ENCODE data around the gene PRSS57.

Gene PRSS57

DNA sequence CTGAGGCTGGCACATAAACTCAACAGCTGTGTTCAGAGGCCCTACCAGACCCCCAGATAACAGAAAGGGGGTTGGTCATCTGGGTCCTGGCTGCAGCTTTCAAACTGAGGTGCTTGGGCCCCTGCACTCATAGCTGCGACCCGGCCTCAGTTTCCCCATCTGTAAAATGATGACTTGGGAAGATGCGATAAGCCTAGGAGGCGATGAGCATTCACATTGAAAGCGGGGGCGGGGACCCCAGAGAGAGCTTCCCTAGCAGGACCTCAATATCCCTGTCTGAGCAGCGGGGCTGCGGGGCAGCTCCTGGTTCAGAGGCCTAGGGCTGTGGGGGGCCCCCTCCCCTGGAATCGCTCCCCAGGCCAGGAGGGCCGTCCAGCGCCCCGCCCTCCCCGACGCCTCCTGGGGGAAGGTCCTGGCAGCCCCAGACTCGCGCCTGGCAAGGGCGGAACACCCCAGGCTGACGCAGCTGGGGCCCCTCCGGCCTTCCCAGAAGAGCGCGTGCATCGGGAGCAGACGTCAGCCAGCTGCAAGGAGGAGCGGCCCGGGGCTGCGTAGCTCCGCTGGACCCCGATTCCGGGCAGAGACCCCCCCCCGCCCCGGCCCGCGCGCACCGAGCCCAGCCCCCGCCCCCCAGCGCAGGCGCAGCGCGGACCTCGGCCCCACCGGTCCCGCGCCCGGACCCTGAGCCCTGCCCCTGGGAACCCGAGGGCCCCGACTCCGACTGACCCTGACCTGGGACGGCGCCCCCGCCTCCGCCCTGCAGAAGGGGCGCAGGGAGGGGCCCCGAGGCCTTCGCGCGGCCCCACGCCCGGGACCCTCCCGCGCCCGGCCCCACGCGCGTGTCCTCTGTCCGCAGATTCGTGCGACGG is 15.6 kb downstream of the PRSS57 start:
- peak overlapping the region; percentile 92 for H3K4me2 ChIP-seq (ENCODE audit: low read length)
- no peaks in the 10 kb centered on the region for H3K79me2 ChIP-seq
- no peaks in the 10 kb centered on the region for H3K9me3 ChIP-seq (ENCODE audit: control insufficient read depth, low read length)
- peak overlapping the region; percentile 71 for H3K4me3 ChIP-seq (ENCODE audit: low read depth, low read length)
- peak overlapping the region; percentile 82 for H2AFZ ChIP-seq
- TF ChIP-seq, protein P1, sequence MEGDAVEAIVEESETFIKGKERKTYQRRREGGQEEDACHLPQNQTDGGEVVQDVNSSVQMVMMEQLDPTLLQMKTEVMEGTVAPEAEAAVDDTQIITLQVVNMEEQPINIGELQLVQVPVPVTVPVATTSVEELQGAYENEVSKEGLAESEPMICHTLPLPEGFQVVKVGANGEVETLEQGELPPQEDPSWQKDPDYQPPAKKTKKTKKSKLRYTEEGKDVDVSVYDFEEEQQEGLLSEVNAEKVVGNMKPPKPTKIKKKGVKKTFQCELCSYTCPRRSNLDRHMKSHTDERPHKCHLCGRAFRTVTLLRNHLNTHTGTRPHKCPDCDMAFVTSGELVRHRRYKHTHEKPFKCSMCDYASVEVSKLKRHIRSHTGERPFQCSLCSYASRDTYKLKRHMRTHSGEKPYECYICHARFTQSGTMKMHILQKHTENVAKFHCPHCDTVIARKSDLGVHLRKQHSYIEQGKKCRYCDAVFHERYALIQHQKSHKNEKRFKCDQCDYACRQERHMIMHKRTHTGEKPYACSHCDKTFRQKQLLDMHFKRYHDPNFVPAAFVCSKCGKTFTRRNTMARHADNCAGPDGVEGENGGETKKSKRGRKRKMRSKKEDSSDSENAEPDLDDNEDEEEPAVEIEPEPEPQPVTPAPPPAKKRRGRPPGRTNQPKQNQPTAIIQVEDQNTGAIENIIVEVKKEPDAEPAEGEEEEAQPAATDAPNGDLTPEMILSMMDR (IDR thresholded peaks at IDR 0.05) = no peak
- no peak overlapping the region for H3K9ac ChIP-seq
- H3K27me3 ChIP-seq (ENCODE audit: control insufficient read depth, insufficient read depth, low read length) = no peaks in the 10 kb centered on the region
- H3K36me3 ChIP-seq (ENCODE audit: control insufficient read depth, insufficient read depth, low read length) = no peaks in the 10 kb centered on the region
- no peak overlapping the region for H3K27ac ChIP-seq
- peaks cover 4% of the 10 kb centered on the region for H3K4me1 ChIP-seq

DNA sequence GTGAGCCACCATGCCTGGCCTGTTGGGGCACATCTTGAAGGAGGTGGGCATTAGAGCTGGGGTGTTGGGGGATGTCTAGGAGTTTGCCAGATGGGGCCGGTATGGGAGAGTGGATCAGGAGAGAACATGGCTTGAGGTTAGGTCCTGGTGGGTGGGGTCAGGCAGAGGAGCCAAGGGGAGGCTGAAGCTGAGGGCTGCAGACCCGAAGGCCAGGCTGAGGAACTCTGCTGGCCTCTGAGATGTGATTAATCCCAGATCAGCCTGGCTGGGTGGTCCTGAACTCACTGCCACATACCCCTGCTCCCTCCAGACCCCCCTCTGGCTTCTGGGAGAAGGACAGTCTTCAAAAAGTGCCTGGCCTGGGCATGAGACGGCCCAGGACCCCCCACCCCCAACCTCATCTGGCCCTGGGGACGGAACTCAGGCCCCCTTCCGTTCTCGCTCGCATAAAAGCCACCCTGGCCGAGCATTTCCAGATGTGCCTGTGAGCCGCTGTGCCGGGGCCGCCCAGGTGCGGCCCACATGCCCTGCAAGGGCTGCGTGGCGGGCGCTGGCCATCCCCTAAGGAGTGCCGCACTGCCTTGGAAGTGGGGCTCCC is 16.4 kb downstream of the PRSS57 start:
- H3K27me3 ChIP-seq (ENCODE audit: control insufficient read depth, insufficient read depth, low read length) = no peaks in the 10 kb centered on the region
- no peaks in the 10 kb centered on the region for H3K79me2 ChIP-seq
- H2AFZ ChIP-seq = no peak overlapping the region
- TF ChIP-seq, protein P1 (IDR thresholded peaks at IDR 0.05) = no peak
- no peak overlapping the region for H3K9ac ChIP-seq
- H3K4me3 ChIP-seq (ENCODE audit: low read depth, low read length) = no peak overlapping the region
- no peaks in the 10 kb centered on the region for H3K36me3 ChIP-seq (ENCODE audit: control insufficient read depth, insufficient read depth, low read length)
- H3K27ac ChIP-seq = no peak overlapping the region
- no peak overlapping the region for H3K4me2 ChIP-seq (ENCODE audit: low read length)
- no peaks in the 10 kb centered on the region for H3K9me3 ChIP-seq (ENCODE audit: control insufficient read depth, low read length)
- H3K4me1 ChIP-seq = peaks cover 4% of the 10 kb centered on the region

GRCh38 chr19:677601-678436 is 17.4 kb downstream of the PRSS57 start:
- TF ChIP-seq, protein P1 (IDR thresholded peaks at IDR 0.05) = no peak
- H3K27me3 ChIP-seq (ENCODE audit: control insufficient read depth, insufficient read depth, low read length) = no peaks in the 10 kb centered on the region
- H3K36me3 ChIP-seq (ENCODE audit: control insufficient read depth, insufficient read depth, low read length) = no peaks in the 10 kb centered on the region
- H3K27ac ChIP-seq = no peak overlapping the region
- H3K9me3 ChIP-seq (ENCODE audit: control insufficient read depth, low read length) = no peaks in the 10 kb centered on the region
- no peak overlapping the region for H3K9ac ChIP-seq
- no peak overlapping the region for H2AFZ ChIP-seq
- peaks cover 4% of the 10 kb centered on the region for H3K4me1 ChIP-seq
- H3K4me3 ChIP-seq (ENCODE audit: low read depth, low read length) = no peak overlapping the region
- H3K4me2 ChIP-seq (ENCODE audit: low read length) = no peak overlapping the region
- H3K79me2 ChIP-seq = no peaks in the 10 kb centered on the region

DNA sequence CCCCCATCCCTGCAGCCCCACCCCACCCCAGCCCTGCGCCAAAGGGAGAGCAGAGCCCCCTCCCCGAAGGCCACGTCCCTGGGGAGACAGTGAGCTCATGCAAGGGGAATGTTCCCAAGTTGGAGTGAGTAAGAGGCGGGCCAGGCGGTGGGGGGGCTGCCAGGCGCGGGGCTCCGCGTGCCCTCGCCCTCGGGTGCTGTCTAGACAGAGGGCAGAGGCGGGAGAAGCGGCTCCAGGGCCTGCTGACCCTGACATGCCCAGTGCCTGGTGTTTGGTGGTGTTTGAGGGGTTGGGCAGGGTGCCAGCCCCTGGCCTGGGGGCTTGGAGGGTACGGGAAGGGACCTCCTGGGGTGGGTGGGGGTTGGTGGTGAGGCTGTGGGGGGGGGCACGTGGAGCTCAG is 18.1 kb downstream of the PRSS57 start:
- H2AFZ ChIP-seq = no peak overlapping the region
- H3K27ac ChIP-seq = no peak overlapping the region
- H3K4me3 ChIP-seq (ENCODE audit: low read depth, low read length) = no peak overlapping the region
- no peaks in the 10 kb centered on the region for H3K27me3 ChIP-seq (ENCODE audit: control insufficient read depth, insufficient read depth, low read length)
- no peaks in the 10 kb centered on the region for H3K36me3 ChIP-seq (ENCODE audit: control insufficient read depth, insufficient read depth, low read length)
- H3K4me2 ChIP-seq (ENCODE audit: low read length) = no peak overlapping the region
- H3K4me1 ChIP-seq = peaks cover 4% of the 10 kb centered on the region
- TF ChIP-seq, protein P1 (IDR thresholded peaks at IDR 0.05) = no peak
- H3K9me3 ChIP-seq (ENCODE audit: control insufficient read depth, low read length) = no peaks in the 10 kb centered on the region
- H3K9ac ChIP-seq = no peak overlapping the region
- H3K79me2 ChIP-seq = no peaks in the 10 kb centered on the region
